ENCODE results near the gene FAM53B.

FAM53B gene

DNA sequence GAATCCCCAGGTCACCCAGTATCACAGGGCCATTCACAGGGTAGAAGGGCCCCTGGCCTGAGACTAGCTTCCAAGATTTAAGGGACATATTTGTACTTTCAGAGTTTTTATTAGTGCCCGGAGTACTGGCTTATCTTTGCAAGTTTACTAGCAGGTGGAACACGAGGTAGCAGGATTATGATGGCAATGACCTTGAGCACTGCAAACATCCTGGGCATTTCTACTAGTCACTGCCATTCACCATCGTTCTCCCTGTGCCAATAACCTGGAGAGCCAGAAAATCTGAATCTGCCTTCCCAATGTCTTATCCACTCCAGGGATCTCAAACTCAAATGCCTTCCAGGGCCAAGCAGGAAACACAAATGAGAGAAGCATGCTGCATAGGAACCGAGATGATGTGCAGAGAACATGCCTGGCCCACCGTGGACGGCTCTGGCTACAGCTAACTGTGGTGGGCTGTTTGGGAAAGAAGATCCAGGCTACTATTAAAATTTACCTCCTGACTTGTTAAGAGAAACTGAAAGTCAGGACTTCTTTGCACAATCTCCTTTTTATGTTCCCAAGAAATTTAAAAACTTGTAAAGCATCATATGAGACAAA lies 16.7 kb downstream of the FAM53B start:
- peak; percentile 53 for DNase-seq

DNA sequence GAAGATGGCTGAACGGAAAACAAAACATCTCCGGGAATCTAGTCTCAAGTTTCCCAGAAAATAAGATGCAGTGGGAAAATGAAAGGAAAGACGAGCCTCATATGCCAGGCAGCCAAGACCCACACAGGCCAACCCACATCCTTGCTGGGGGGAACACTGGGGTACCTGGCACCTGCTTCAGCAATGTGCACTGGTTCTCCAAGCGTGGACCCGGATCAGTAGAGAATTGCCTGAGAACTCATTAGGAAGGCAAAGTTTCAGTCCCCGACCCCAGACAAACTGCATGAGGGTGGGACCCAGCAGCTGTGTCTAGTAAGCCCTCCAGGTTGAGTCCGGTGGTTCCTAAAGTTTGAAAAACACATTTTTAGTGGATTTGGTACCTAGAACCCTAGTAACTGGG lies 18.4 kb downstream of the FAM53B start:
- DNase-seq: peak; percentile 56

DNA sequence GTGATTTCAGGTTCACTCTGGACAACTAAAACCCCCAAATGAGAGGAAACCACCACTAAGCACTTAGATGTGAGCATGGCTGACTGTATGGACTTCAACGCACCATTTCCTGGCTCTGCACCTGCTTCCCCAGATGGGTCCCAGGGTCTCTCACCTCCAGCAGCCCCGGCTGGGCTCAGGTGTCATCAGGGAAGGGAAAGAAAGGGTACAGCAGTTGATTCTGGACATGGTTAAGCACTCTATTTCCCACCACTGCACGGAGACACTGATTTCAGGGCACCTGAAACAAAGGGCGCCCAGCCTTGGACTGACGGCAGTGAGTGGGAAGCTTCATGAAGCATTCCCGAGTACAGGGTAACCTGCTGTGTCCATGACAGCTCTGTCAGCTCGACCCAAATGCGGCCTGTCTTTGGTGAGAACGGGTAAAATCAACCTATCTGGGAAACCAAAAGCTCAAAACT lies 19.0 kb downstream of the FAM53B start:
- DNase-seq: peak; percentile 55

DNA sequence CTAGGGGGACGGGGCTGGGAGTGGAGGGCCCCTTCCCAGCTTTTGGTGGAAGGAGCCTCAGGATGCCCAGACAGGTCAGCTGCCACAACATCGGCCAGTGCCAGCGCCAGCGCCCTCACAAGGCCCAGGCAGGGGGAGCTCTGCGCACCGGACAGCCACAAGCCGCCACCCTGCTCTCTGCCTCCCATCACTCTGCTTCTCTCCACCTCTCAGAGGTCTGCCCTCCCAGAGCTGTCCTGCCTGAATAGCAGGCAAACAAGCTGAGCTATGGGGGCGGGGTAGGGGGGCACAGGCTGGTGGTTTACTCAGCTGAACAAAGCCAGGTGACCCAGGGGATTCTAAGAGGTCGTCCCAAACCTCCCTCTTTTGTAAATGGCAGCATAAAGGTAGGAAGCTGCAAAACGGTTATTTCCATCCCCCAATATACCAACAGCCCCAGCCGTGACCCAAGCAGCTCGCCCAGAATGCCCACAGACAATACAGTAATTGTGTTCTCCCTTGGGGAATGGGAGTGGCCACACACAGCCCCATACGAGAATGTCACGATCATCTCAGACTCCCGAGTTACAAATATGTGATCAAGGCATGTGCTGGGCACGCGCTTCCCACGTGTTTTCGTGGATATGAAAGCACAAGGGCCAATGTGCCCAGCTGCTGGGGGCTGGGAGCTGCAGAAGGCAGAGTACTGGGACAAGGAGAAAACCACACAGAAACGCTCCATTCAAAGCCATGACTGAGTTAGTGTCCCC lies 19.7 kb downstream of the FAM53B start:
- DNase-seq: peak; percentile 60

DNA sequence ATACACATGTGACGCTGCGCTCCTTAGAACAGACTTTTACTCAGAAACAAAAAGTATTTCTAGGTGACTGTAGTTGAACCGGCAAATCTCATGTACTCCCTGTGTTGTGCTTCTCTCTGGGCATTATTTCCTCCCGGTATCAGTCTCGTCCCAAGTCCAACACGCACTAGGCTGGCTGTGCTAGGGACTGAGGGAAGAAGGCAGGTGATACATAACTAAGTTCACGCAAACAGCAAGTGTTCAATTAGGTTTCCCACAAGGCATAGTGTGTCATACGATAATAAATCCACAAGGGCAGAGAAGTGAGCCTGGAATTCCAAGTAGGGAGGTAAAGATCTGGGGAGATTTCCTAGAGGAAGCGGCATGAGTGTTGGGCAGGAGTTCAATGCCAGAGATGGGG lies 20.4 kb downstream of the FAM53B start:
- DNase-seq: peak; percentile 45

DNA sequence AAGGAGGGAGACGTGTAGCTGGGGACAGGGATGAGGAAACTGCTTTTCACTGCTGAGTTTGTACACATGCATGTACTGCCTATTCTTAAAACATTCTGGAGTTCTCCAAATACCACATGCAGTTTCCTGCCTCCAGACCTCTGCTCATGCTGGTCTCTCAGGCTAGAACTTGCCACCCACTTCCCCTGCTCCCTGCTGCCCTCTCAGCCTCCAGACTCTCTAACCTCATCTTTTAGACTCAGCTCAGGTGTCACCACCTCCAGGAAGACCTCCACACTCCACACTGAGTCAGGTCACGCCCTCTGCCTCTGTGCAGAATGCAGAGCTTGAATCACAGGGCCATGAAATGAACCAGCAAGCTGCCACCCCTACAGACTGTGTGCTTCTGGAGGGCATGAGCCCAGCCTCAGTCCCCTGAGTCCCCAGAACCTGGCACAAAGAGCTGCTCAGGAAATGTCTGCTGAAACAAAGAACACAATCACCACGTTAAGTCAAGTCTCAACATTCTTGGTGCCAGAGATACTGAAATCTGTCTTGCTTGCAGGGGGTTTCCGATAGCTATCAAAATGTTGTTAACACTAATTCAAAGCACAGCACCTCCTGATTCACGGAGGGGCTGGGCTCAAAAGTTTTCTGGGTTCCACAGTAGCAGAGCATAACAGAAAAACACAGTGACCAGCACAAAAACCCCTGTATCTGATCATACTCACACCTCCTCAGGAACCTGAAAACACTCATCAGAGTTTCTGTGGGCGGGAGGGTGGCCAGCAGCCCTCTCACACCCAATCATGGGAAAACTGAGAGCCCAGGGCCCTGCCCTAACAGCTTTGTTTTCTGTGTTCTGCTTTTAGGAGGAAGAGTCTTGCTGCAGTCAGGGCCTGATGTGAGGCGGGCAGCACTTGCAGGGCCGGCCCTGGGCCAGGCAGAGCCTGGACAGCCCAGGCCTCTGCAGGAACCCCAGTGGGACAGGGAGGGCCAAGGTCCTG lies 21.1 kb downstream of the FAM53B start:
- DNase-seq: peak; percentile 82

DNA sequence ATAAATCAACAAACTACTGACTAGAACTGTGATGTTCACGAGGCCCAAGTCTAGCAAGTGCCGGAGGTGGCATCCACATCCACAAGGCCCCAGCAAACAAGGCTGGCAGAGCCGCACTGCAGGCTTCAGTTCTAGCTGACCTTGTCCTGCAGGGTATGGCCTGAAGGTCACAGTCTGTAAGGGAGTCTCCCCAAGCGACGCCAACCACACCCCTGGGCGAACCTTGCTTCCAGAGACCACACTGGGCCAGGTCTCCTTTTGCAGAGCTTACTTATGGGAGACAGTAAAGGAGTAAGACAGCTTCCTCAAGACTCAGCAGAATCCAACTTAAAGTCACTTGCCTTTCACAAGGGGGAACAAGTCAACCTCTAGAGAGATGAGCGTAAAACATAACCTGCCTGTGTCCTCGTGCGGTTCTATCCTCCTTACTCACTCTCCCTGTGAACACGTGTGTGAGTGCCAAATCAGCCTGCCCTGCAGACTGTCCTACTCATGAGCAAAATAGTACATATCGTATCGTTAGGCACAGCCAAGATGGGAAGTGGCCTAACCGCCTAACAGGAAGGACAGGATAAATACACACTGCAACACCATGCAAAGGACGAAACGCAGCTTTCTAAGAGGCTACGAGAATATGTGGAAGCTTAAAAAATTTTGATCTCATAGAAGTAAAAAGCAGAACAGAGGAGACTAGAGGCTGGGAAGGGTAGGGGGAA lies 22.7 kb downstream of the FAM53B start:
- no peak for DNase-seq

DNA sequence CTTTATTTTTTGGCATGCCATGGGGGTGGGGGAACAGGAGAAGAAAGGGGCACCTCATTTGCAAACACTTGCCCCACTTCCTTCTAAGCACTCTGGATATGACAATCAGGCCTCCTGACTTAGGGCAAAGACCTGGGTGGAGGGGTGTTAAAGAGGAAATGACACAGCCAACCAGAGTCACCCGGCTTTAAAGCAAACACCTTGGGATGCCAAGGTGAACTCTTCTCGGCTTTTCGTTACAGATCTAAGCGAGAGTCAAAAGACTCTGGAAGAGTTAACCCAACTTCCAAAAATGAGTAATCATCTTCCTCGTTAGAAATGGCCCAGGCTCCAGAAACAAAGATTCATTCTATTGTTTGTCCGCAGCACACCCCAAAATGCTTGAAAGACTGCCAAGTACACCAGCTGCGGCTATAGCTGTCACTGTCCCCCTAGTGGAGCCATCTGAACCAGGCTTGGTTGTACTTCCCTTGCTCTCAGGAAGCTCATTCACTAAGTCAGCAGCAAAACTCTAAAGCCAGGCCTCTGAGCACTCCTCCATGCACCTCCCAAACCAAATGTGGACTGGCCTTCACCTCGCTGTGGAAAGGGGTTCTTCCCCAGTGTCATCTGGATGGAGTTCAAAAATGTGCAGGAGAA lies 24.8 kb downstream of the FAM53B start:
- peak; percentile 87 for DNase-seq

DNA sequence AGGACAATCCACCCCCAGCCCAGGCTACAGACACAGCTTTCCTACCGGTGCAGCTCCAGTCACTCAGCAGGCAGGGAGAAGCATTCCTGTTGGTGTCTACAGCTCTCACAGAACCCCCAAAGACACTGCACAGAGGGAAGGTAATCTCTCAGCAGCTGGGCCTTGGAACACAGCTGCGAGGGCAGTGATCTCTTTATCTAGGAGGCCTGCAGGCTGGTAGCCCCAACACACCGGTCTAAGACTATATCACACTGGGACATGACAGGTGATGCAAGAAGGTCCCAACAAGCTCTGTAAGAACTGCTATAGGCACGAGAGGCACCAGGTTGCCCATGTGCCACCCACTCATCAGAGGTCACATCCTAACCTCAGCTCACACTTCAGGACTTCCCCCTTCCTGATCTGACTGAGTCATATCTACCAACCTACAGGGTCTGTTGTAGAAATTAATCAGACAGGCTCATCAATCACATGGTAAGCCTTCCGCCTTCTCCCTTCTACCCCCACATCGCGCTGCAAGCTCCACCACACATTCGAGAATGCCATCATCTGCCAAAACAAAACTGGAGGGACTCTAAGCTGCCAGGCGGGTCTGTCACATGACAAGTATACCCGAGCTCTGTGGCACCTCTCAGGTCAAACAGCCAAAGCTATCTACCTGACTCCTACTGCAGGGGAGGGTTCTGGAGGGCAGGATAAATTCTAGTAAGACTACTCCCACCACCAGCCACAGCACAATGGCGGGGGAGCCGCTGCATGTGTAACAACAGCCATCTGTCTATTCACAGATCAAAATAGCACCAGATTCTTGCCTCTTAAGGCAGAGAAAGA lies 26.1 kb downstream of the FAM53B start:
- peak; percentile 92 for DNase-seq

DNA sequence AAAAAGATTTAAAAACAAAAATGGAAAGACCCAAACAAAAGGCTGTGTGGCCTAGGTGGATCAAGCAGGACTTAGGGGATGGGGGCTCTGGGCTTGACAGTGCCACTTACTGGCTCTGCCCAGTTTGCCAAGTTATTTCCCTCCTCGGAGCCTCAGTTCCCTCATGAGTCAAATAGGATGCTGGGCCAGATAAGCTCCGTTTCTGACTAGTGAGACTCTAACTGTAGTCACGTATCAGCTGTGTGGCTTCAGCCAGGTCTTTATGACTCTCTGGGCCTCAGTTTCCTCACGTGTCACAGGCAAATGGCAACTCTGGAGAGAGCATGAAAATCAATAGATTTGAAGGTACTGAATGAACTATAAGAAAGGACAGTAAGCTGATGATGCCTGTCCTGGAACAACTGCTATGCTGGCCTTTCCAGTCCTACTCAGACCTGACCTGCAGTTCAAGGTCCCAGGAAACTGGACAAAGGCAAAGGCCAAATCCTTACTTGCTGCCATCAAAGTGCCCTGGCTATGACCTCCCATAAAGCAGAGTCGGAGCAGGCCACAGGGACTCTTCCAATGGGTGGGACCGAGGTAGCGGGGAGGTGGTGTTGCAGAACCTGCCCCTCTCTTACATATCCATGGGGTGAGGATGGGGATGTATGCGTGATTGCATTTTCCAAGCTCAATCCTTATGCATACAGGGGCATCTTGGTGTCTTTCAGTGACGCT lies 27.0 kb downstream of the FAM53B start:
- no peak for DNase-seq

DNA sequence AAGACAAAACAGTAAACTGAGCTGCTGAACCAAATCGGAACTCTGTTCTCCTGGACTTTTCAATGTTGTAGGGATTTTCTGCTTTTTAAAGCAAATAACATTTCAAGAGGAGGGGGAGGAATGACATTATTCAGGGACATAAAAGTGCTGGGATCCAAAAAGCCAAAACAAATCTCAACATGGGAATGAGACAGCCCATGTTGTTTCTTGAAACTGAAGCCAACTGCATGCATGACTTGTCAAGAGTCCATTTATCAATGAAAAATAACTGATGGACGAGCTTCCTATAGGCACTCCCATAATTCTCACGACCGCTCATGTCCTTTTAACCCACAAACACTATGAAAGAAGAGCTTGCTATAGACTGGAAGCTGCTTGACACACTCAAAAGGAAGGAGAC lies 27.8 kb downstream of the FAM53B start:
- no peak for DNase-seq

DNA sequence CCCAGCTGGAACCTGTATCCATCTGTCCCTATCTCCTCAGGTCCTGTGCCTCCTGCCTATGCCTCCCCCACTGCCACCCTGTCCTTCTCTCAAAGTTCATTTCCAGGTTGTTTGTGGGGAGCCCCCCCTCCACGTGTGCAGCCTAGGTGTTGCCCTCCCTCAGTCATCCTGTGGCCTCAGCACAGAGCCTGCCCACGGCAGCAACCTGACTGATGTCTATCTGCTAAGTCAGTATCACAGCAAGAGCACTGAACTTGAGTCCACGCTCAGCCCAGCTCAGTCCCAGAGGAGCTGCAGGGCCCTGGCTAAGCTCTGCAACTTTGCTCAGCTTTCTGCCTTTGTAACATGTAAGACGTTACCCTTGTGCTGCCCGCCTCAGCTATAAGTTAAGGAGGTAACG lies 28.7 kb downstream of the FAM53B start:
- no peak for DNase-seq

DNA sequence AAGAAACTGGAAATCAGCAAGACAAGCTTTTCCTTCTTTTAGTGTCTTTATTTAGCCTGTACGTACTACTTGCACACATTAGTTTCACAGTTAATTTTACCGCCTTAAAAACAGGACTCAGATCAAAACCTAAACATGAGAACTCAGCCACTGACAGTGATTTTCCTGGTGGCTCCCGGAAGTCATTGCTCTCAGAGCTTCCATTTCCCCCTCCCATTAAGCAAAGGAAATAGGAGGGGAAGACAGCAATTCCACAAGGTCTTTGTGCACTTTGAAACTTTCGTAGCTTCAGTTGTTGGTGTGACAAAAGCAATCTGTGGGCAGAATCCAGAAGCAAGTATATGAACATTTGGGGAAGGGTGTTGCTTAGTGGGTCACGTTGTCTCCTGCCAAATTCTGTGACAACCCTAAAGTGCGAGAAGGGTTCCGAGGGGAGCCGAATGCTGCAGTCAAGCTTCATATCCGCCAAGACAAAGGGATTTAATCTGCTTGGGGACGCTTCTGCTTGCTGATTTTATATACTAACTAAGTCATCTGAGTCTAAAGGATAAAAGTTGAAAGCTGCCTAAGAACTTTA lies 30.4 kb downstream of the FAM53B start:
- no peak for DNase-seq

DNA sequence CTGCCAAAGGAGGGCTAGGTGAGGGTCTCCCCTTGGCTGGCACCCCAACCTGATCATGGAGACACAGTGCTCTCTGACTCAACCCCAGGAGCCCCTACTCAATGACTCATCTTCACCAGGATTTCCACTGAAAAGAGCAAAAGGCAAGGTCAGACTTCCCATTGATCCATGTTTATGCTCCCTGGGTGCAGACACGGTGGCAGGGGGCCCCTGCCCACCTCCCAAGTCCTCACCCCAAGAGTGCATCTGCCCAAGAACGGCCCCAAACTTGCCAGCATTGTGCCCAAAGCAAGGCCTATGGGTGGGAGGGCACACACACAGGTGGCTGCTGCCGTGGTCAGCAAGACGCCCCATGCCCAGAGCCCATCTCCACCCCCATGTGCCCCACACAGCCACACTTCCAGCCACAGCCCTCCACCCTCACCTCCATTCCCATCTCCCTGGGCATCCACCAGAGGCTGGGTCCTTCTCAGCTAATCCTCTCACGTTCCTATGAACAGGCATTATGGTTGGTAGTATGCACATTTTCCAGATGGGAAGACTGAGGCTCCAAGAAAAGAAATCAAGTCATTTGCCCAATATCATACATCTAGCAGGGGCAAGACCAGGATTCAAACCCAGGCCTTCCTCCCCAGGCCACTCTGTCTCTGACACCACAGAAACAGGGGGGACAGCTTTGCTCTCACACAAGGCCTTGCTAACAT lies 31.3 kb downstream of the FAM53B start:
- DNase-seq: no peak

DNA sequence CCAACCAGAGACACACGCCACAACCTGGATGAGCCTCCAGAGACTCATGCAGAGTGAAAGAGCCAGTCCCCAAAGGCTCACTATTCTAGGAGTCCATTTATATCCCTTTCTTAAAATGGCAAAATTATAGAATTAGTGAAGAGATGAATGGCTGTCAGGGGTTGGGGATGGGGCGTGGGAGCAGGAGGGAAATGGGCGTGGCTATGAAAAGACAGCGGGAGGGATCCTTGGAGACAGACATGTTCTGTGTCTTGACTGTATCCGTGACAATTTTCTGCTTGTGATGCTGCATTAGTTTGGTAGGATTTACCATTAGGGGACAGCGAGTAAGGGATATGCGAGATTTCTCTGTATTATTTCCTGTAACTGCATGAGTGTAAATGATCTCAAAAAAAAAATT lies 33.0 kb downstream of the FAM53B start:
- no peak for DNase-seq

DNA sequence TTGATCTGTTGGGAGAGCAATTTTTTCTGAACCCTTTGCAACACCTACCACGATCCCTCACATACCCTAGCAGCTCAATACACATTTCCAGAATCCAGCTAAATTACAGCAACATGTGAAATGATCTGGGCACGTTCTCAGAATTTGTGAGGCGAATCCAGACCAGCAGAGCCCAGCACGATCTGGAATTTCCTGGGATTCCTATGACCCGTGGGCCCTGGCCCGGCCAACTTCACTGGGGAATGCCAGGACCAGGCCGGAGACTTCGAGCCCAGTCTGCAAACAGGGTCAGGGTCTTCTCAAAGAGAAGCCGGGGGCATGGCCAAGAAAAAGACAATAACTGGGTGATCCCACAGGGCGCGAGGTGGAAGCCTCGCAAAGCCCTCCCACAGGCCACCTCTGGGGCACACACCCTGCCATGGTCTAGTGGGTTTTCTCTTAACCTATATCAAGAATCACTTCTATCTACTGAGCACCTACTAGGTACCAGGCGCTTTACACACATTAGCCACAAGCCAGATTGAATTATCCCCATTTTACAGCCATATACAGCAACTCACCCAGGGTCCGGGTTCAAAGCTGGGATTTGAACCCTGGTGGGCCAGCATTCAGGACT lies 33.8 kb downstream of the FAM53B start:
- no peak for DNase-seq

DNA sequence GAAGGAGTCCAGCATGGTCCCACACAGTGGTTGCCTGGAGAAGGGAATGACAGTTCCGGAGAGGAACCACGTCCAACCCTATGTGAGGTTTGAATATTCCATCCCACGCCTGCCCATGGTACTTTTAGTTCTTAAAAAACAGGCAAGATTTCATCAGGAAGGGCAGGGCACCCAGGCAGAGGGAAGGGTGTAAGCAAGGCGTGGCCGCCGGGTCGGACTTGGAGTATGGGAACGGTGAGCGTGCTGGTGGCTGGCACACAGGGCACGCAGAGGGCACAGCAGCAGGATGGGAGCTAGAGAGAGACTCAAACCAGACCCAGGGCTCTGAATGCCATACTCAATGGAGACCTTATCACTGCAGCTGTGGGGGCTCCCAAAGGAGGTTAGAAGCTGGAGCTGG lies 34.3 kb downstream of the FAM53B start:
- DNase-seq: no peak

DNA sequence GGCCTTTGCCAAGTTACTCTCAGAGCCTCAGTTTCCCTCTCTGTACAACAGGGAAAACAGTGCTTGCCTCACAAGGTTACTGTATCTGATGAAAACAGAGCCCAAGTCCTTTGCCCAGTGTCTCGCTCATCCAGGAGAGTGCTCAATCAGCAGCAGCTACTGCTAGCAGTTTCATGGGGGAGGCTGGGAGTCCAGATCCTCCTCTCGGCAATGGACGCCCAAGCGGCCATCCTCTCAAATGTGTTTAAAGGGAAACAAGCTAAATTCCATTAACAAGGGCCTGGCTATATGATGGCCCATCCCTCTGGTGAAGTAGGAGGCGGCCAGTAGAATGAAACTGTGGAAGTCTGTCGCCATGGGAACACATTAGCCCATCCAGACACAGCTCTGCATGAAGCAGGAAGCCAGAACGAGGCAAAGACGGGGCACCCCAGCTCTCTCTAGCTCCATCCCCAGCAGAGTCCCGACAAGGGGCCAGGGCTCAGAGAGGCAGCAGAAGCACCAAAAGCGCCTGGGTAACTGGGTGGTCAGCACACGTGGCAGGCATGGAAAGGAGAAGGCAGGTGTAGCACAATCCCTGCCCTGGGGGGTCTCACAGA lies 35.2 kb downstream of the FAM53B start:
- no peak for DNase-seq
